Hepatocyte (in vitro differentiated cells): Measurements from ENCODE around the gene VASN.

Experiments
- CTCF ChIP-seq: fragments of 200-600 bp; sonication (generic); IDR thresholded peaks from 2 replicates; pipeline ENCODE4 v1.5.1; 2016; ENCODE audit warnings: antibody characterized with exemption, mild to moderate bottlenecking; ENCODE audit not compliant: poor library complexity
- EZH2 ChIP-seq: fragments of 200-600 bp; sonication (generic); IDR thresholded peaks from 2 replicates; pipeline ENCODE4 v1.6.1; 2016; ENCODE audit warnings: antibody characterized with exemption, mild to moderate bottlenecking, borderline replicate concordance

- no peak for TF ChIP-seq CTCF
- no peak for TF ChIP-seq EZH2
Measured at GRCh38 chr16:4339455-4339854, 32.2 kb upstream of the VASN start.
